GM21619 (cell line): ENCODE results near the gene CALR.
A peak's percentile ranks its signal among the peaks of the same experiment; 100 is the strongest.
"Not testable (repeated sequence)": the region's sequence is repeated elsewhere in the genome, so short reads cannot be mapped to it uniquely, and the experiment has no call there.

Experiments
- ATAC-seq: cut with Tn5 transposase; IDR thresholded peaks from one replicate; pipeline ENCODE4 v1.9.1; 2021; ENCODE audit not compliant: unreplicated experiment

Gene CALR

DNA sequence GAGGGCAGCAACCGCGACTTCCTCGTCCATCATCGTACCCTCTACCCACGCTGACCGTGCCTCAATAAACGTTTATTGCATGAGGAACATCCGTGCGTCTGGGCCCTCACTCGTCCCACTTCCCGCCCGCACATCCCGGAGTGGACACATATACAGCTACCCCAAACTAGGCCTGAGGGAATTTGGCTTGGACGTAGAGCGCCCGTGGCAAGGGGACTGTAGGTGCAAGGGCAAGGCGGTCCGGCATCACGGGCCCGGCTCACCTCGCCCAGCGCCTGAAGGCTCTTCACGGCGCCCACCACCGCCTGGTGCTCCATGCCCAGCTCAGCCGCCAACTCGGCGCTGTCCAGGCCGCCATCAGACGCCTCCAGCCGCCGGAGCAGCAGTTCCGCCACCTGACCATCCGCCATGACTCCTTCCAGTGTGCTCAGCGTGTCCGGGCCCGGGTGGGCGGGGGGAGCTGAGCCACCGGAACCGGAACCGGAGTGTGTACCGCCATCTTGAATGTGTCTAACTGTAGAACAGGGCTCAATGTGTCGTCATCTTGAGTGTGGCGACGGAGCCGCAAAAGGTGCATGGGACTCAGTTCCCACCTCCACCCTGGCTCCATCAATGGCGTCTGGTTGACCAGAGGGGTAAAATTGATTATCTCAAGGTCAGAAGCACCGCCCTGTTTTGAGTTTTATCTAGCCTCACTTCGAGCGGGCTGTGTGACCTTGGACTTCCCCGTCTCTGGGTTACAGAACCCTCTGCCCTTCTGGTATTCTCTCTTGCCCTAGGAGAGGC lies 4.9 kb upstream of the CALR start, which contains the start of gene FARSA:
Gene FARSA, minus strand, starts transcription at position 425 of the 786 bp plus-strand sequence. Its CDS starts 15 bp downstream, at position 410.
- ATAC-seq: peak; percentile 37

DNA sequence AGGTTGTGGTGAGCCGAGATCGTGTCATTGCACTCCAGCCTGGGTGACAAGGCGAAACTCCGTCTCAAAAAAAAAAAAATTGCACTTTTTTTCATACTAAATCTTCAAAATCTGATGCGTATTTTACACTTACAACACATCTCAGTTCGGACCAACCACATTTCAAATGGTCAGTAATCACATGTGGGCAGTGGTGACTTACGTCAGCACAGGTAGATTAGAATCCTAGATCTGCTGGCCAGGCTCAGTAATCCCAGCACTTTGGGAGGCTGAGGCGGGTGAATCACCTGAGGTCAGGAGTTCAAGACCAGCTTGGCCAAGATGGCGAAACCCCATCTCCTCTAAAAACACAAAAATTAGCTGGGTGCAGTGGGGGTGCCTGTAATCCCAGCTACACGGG lies 3.3 kb upstream of the CALR start:
- ATAC-seq: no peak

DNA sequence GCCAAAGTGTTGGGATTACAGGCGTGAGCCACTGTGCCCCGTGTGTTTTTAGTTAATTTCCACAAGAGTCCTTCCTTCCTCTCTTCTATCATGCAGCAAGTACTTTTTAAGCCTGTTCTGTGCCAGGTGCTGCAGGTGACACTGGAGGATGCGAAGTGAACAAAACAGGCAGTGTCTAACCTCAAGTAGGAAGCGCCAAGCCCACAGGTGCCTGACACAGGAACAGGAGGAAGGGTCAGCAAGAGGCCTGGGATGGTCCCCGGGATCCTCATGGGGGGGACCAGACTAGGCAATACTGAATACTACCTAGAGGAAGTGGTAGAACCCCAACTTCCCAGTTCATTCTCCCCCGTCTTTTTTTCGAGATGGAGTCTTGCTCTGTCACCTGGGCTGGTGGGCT lies 1.8 kb upstream of the CALR start:
- ATAC-seq: no peak

DNA sequence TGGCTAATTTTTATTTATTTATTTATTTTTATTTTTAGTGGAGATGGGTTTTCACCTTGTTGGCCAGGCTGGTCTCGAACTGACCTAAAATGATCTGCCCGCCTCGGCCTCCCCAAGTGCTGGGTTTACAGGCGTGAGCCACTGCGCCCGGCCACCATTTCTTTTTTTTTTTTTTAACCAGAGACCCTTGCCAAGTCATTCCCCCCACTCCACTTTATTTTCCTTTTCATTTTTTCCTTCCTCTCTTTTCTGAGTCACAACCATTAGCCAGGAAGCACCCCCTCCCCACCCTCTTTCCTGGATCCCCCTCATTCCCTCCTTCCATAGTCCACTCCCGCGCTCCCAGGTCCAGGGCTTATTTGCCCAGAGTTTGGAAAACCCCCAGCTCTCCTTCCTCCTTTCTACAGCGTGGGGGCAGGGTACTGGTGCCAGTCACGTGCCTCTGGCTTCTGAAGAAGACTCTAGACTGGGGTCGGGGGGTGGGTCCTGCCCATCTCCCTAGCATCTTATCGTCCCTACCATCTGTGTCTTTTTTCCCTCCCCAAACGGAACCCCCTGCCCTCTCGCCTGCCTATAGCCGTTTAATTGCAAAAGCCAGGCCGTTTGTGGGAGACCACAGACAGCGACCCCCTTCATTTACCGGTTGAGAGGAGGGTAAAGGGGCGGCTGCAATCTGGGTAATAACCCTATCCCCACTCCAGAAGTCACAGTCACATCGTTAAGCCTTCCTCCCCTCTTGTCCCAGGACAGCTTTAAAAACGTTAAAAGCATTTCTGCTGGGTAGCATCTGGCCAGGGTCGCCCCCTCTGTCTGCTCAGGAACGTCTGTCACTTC lies 1.1 kb upstream of the CALR start:
- ATAC-seq: no peak

- ATAC-seq: peak; percentile 4
Observed at GRCh38 chr19:12938779-12939601, 581 bp downstream of the CALR start.

DNA sequence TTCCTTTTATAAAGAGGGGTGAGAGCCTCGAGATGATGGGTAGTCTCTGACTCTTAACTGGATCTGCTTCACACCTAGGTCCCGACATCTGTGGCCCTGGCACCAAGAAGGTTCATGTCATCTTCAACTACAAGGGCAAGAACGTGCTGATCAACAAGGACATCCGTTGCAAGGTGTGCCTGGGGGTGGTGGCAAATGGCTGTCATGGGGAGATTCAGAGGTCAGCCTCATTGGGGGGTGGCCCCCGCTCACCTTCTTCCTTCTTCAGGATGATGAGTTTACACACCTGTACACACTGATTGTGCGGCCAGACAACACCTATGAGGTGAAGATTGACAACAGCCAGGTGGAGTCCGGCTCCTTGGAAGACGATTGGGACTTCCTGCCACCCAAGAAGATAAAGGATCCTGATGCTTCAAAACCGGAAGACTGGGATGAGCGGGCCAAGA lies 1.6 kb downstream of the CALR start:
- ATAC-seq: no peak

- no peak for ATAC-seq
Observed at GRCh38 chr19:12940897-12941296, 2.5 kb downstream of the CALR start.

GRCh38 chr19:12943437-12944044 lies 5.1 kb downstream of the CALR start:
- no peak for ATAC-seq

DNA sequence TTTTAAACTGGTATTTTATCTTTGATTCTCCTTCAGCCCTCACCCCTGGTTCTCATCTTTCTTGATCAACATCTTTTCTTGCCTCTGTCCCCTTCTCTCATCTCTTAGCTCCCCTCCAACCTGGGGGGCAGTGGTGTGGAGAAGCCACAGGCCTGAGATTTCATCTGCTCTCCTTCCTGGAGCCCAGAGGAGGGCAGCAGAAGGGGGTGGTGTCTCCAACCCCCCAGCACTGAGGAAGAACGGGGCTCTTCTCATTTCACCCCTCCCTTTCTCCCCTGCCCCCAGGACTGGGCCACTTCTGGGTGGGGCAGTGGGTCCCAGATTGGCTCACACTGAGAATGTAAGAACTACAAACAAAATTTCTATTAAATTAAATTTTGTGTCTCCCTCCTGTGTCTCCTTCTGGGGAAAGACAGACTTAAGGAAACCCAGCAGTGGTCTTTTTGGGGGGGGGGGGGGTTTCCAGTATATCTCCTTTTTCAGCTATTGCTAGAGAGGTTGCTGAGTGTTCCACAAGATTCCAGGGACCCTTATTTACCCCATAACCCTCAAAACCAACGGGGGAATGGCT lies 5.8 kb downstream of the CALR start:
- ATAC-seq: no peak

DNA sequence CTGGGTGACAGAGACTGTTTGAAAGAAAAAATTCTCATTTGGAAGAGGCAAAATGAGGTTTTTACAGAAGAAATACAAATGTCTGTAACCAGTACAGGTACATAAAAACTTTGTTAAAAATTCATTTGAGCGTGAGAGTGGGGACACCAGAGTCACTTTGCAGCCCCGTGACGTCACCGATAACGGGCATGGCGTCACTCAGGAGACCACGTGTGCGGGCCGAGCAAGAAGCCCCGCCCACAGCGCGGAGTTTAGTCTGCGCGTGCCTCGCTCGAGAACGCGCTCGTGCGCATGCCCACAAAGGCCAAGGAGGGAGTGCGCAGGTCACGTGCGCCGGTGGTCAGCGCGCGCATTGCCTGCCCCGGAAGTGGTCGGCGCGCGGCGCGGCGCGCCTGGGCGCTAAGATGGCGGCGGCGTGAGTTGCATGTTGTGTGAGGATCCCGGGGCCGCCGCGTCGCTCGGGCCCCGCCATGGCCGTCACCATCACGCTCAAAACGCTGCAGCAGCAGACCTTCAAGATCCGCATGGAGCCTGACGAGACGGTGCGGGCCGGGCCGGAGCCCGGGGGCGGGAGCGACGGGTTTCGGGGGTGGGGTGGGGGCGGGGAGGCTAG lies 7.2 kb downstream of the CALR start, which contains the start of gene RAD23A:
Gene RAD23A, plus strand, starts transcription at position 384 of the 613 bp plus-strand sequence. Its CDS starts 87 bp downstream, at position 471.
- peak; percentile 68 for ATAC-seq

DNA sequence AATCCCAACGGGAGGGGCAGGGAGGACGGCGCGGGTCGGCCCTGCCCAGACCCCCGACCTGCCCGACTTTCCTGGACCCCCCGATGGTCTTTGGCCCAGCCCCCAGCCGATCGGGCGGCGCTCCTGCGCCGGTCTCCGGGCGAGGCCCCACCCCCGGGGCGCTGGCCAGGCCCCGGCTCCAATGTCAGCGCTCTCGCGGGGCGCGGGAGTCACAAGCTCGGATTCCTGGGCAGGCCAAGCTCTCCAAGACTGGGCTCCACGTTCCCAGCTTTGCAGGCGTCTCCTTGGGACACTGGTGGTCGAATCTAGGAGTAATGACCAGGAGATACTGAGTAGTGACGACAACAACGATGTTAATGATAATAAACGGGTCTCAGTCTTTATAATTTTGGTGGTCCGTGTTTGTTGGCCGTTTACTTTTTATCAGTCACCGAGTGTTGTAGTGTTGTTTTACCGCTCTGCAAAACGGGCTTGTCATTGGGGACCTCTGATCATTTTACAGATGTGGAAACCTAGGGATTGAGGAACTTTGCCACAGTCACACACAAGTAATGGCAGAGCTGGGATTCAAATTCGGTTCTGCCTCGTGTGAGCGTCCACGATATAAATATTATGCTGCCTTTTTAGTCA lies 7.8 kb downstream of the CALR start:
- ATAC-seq: peak; percentile 35

GRCh38 chr19:12946731-12947496 lies 8.5 kb downstream of the CALR start:
- ATAC-seq: no peak

- no peak for ATAC-seq
Observed at GRCh38 chr19:12947702-12948611, 9.5 kb downstream of the CALR start.

GRCh38 chr19:12948612-12949362 lies 10.4 kb downstream of the CALR start:
- no peak for ATAC-seq

DNA sequence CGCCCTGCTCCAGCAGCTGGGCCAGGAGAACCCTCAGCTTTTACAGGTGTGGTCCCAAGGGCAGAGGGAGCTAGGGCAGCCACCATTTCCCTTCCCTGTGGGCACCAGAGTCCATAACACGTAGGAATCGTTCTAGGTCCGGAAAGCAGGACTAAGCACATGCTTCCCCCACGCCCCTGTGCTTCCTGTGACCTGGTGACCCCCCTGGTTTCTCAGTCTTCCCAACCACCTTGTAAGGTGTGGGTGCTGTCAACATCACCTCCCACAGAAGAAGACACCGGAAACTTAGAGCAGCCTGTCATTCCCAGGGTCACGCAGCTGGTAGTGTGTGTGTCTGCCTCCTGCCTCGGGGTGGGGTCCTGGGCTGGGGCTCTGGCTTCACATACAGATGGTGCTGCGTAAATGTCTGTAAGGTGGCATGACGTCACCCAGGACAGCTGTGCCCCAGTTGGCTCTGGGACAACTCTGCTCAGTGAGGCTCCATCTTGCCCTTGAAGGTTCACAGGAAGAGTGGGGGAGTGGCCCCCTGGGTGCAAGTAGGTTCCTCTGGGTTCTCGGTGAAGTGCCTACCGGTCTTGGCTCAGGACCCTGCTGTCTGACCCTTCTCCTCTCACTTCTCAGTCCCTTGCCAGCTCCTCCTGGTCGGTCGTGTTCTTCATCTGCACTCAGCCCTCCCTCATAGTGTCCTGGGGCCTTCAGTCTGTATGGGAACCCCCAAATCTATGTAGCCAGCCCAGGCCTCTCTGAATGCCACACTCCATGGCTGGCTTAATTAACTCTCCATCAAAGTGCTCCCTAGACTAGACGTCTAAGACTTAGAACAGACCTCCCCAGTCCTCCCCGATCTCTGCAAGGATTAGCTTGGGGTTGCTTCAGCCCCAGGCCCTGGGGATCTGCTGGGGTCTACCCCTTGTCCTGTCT lies 11.2 kb downstream of the CALR start:
- no peak for ATAC-seq

DNA sequence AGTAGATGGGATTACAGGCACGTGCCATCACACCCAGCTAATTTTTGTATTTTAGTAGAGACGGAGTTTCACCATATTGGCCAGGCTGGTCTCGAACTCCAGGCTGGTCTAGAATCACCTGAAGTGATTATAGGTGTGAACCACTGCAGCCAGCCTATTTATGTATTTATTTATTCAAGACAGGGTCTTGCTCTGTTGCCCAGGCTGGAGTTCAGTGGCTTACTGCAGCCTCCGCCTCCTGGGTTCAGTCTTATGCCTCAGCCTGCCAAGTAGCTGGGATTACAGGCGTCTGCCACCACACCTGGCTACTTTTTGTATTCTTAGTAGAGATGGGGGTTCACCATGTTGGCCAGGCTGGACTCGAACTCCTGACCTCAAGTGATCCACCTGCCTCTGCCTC lies 13.6 kb downstream of the CALR start:
- not testable (repeated sequence) for ATAC-seq
